SU-DHL-6 (cell line): Measurements from ENCODE around the gene PPP1R13B.

Experiments
- H2AFZ ChIP-seq: fragments of 200-600 bp; sonication (generic); 2 replicates; pipeline ENCODE4 v1.6.1; 2014; ENCODE audit warnings: low read depth, mild to moderate bottlenecking, moderate library complexity, mixed read lengths, antibody characterized with exemption, low read length; ENCODE audit not compliant: severe bottlenecking
- H3F3A ChIP-seq: fragments of 200-600 bp; shearing (Covaris generic); 2 replicates; pipeline ENCODE4 v1.6.0; 2016; ENCODE audit warnings: antibody characterized with exemption, mild to moderate bottlenecking; ENCODE audit not compliant: insufficient read depth
- H3K27ac ChIP-seq: fragments of 200-600 bp; sonication (generic); 2 replicates; pipeline ENCODE4 v1.5.1; 2016; ENCODE audit warnings: low read depth, mild to moderate bottlenecking, low read length, moderate library complexity, mixed read lengths
- H3K27me3 ChIP-seq: fragments of 200-600 bp; sonication (generic), shearing (Covaris generic); 2 replicates; pipeline ENCODE4 v1.6.0; 2014; ENCODE audit warnings: mild to moderate bottlenecking, low read length
- H3K36me3 ChIP-seq: fragments of 200-600 bp; sonication (generic); 2 replicates; pipeline ENCODE4 v1.6.1; 2014; ENCODE audit warnings: mild to moderate bottlenecking, low read length, mixed read lengths
- H3K4me2 ChIP-seq: fragments of 300-600, 200-600 bp; shearing (Covaris generic), sonication (generic); 2 replicates; pipeline ENCODE4 v1.6.0; 2014; ENCODE audit warnings: low read length, low read depth, mild to moderate bottlenecking; ENCODE audit not compliant: poor library complexity, severe bottlenecking
- H3K4me3 ChIP-seq: fragments of 200-600 bp; sonication (generic); 2 replicates; pipeline ENCODE4 v1.5.1; 2014; ENCODE audit warnings: antibody characterized with exemption, low read length, mild to moderate bottlenecking, mixed read lengths; ENCODE audit not compliant: insufficient read depth, poor library complexity, severe bottlenecking
- H3K79me2 ChIP-seq: fragments of 200-600 bp; sonication (generic); 2 replicates; pipeline ENCODE4 v1.6.1; 2014; ENCODE audit warnings: mild to moderate bottlenecking, low read length, moderate library complexity; ENCODE audit not compliant: insufficient read depth
- H3K9ac ChIP-seq: fragments of 200-600 bp; sonication (generic); 2 replicates; pipeline ENCODE4 v1.7.0; 2014; ENCODE audit warnings: mild to moderate bottlenecking, low read length
- H3K9me2 ChIP-seq: fragments of 200-600 bp; sonication (generic); replicated peaks from 2 replicates; pipeline ENCODE4 v1.6.1; 2014; ENCODE audit warnings: low read length; ENCODE audit not compliant: insufficient read depth
- H3K9me3 ChIP-seq: fragments of 200-600 bp; sonication (generic); 2 replicates; pipeline ENCODE4 v1.6.1; 2014; ENCODE audit warnings: low read length, mixed read lengths; ENCODE audit not compliant: insufficient read depth
- H4K20me1 ChIP-seq: fragments of 200-600 bp; sonication (generic); 2 replicates; pipeline ENCODE4 v1.6.1; 2014; ENCODE audit warnings: low read depth, mild to moderate bottlenecking, antibody characterized with exemption, low read length, moderate library complexity, mixed read lengths
- CTCF ChIP-seq: fragments of 200-600 bp; sonication (generic); IDR thresholded peaks from one replicate; pipeline ENCODE4 v1.5.1; 2017; ENCODE audit warnings: antibody characterized with exemption, mild to moderate bottlenecking, low read length, moderate library complexity; ENCODE audit not compliant: insufficient read depth, poor library complexity, severe bottlenecking
- EZH2phosphoT487 ChIP-seq: fragments of 200-600 bp; sonication (generic), shearing (Covaris generic); conservative IDR thresholded peaks from 2 replicates; pipeline ENCODE4 v1.6.1; 2018; ENCODE audit warnings: mild to moderate bottlenecking, antibody characterized with exemption, low read length, moderate library complexity, mixed read lengths

The PPP1R13B gene

DNA sequence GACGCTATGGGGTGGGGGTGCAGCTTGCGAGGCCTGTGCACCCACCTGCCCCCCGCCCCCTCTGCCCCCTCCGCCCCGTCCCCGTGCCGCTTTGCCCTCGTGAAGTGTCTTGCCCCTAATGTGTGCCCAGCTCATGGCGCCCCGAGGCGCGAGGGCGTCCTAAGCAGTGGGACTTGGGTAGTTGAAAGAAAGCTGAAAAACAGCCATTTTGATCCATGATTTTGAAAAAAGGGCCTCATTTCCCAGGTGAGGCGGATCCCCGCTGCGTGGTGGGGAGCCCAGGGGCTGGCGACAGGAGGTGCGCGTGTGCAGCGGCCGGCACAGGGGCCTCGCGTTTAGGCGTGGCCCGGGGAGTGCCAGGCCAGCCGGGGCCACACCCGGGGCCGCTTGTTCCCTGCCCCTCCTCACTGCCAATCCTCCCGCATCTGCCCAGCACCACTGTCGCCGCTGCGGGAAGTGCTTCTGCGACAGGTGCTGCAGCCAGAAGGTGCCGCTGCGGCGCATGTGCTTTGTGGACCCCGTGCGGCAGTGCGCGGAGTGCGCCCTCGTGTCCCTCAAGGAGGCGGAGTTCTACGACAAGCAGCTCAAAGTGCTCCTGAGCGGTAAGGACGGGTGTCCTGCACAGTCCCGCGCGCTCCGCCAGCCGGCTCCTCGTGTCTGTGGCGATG is 119.9 kb downstream of the PPP1R13B start:
- H3K9me2 ChIP-seq: no peaks in the 10 kb centered on the region
- no peaks in the 10 kb centered on the region for H3F3A ChIP-seq
- no peaks in the 10 kb centered on the region for H3K9me3 ChIP-seq
- H3K36me3 ChIP-seq: no peaks in the 10 kb centered on the region
- no peak overlapping the region for H3K9ac ChIP-seq
- H2AFZ ChIP-seq: no peak overlapping the region
- no peak overlapping the region for H3K4me2 ChIP-seq
- H3K27me3 ChIP-seq: no peaks in the 10 kb centered on the region
- H3K27ac ChIP-seq: no peak overlapping the region
- H3K4me3 ChIP-seq: no peak overlapping the region
- H3K79me2 ChIP-seq: peaks cover 24% of the 10 kb centered on the region
- TF ChIP-seq EZH2phosphoT487: no peak
- no peaks in the 10 kb centered on the region for H4K20me1 ChIP-seq

DNA sequence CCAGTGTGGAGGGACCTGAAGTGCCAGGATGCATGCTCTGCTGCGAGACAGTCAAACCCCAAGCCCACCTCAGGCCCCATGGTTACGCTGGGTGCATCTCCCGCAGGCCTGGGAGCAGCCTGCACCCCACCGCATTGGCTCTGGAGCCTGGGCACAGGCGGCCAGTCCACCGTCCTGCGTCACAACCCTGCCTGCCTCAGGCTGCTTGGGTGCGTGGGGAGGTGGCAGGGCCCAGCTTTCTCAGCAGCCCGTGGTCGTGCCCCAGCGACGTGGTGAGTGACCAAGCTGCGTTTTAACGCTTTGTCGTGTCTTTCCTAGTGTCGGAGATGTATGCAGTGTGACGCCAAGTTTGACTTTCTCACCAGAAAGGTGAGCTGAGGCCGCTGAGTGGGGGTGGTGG is 120.9 kb downstream of the PPP1R13B start:
- TF ChIP-seq CTCF (no peak), EZH2phosphoT487 (no peak)
- H3K79me2 ChIP-seq: peaks cover 33% of the 10 kb centered on the region
- no peaks in the 10 kb centered on the region for H3K36me3 ChIP-seq
- H4K20me1 ChIP-seq: no peaks in the 10 kb centered on the region
- no peak overlapping the region for H3K27ac ChIP-seq
- H3K27me3 ChIP-seq: no peaks in the 10 kb centered on the region
- no peaks in the 10 kb centered on the region for H3F3A ChIP-seq
- no peak overlapping the region for H3K4me3 ChIP-seq
- no peaks in the 10 kb centered on the region for H3K9me2 ChIP-seq
- no peaks in the 10 kb centered on the region for H3K9me3 ChIP-seq
- H3K9ac ChIP-seq: no peak overlapping the region
- H3K4me2 ChIP-seq: no peak overlapping the region
- H2AFZ ChIP-seq: no peak overlapping the region

DNA sequence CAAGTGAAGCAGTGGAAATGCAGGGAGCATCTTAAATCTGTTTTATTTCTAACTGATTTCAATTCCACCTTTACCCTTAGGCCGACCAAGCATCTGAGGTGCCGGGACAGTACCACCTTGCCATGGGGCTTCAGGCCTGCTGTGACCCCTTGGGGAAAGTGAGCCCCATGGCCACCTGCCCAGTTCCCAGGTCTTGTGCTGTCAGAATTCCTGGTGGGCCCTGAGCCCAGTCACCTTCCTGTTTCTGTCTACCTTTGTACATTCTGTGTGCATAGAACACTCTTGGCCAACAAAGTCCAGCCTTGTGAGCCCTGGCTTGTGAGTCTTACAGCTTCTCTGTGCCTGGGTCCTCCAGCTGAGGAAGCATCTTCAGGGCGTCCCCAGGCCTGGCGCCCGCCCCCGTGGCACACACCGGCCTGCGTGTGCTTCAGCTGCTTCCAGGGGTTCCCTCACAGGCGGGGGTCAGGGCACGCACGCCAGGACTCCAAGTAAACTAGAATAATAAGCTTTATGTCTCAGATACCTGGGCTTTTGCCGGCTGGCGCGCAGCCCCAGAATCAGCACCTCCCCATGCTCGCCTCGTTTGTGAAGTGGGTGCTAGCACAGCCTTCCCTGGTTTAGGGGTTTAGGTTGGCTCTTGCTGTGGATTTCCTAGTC is 121.5 kb downstream of the PPP1R13B start:
- no peaks in the 10 kb centered on the region for H3K36me3 ChIP-seq
- no peaks in the 10 kb centered on the region for H3K9me3 ChIP-seq
- H3K27me3 ChIP-seq: no peaks in the 10 kb centered on the region
- H4K20me1 ChIP-seq: no peaks in the 10 kb centered on the region
- H3K27ac ChIP-seq: no peak overlapping the region
- no peak overlapping the region for H3K4me2 ChIP-seq
- no peak overlapping the region for H2AFZ ChIP-seq
- TF ChIP-seq CTCF (no peak), EZH2phosphoT487 (no peak)
- no peaks in the 10 kb centered on the region for H3F3A ChIP-seq
- H3K9ac ChIP-seq: no peak overlapping the region
- no peaks in the 10 kb centered on the region for H3K9me2 ChIP-seq
- H3K4me3 ChIP-seq: no peak overlapping the region
- H3K79me2 ChIP-seq: peaks cover 39% of the 10 kb centered on the region

DNA sequence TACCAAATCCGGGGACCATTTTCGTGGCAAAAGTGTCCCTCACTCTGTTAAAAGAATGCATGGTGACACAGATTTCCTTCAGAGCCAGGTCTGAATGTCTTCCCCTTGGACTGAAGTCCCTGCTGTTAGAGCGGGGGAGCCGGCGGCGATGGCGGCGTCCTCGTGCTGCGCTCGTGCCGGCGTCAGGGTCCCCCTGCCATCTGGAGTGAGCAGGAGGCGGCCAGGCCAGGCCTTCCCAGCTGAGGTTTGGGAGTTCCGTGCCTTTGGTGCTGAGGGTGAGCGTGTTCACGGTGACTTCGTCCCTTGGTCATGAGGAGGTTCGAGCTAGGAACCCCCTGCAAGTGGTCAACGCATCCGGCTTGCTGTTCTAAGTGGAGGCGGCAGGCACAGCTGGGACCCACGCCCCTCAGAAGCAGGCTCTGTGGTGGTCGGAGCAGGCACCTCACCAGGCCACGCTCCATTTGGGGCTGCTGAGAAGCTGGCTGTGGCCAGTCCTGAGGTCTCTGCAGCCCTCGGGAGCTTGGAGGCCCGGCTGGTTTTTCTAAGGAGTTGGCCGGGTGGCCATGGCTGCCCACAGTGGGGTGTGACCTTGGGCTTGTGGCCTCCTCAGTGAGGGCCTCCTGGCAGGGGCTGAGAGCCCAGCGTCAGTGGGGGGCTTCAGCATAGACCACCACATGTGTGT is 122.2 kb downstream of the PPP1R13B start:
- TF ChIP-seq CTCF: no peak
- TF ChIP-seq EZH2phosphoT487: no peak
- Histone ChIP-seq H3K27me3 (no peaks in the 10 kb centered on the region), H4K20me1 (no peaks in the 10 kb centered on the region), H3K4me2 (no peak overlapping the region), H3K36me3 (no peaks in the 10 kb centered on the region), H3K9me3 (no peaks in the 10 kb centered on the region), H2AFZ (no peak overlapping the region), H3K9ac (no peak overlapping the region), H3K9me2 (no peaks in the 10 kb centered on the region), H3K27ac (no peak overlapping the region), H3K79me2 (peaks cover 46% of the 10 kb centered on the region), H3F3A (no peaks in the 10 kb centered on the region), H3K4me3 (no peak overlapping the region)
